Measurements from ENCODE around the gene HBA1.

- no peak for TF ChIP-seq TEAD4 (IDR thresholded peaks at IDR 0.05)
- no peak for TF ChIP-seq RAD21 (IDR thresholded peaks at IDR 0.05; ENCODE audit: low read depth)
Measured at GRCh38 chr16:162271-162991, 14.0 kb upstream of the HBA1 start.
